ENCODE measurements around the gene KCNQ5.
"Not testable (repeated sequence)": the region's sequence is repeated elsewhere in the genome, so short reads cannot be mapped to it uniquely, and the experiment has no call there.

Gene KCNQ5

GRCh38 chr6:72947534-72947933 lies 325.7 kb downstream of the KCNQ5 start:
- no peak for DNase-seq (ENCODE audit: low read depth in 2 of 2, low spot score in 1 of 2)

GRCh38 chr6:72948153-72948552 lies 326.3 kb downstream of the KCNQ5 start:
- DNase-seq (ENCODE audit: low read depth in 2 of 2, low spot score in 1 of 2) = no peak

- no peak for DNase-seq (ENCODE audit: low read depth in 2 of 2, low spot score in 1 of 2)
These were observed 328.4 kb downstream of the KCNQ5 start for GRCh38 chr6:72950114-72950860.

GRCh38 chr6:72952808-72953630 lies 331.2 kb downstream of the KCNQ5 start:
- no peak for DNase-seq (ENCODE audit: low read depth in 2 of 2, low spot score in 1 of 2)

GRCh38 chr6:72953971-72954381 lies 332.1 kb downstream of the KCNQ5 start:
- no peak for DNase-seq (ENCODE audit: low read depth in 2 of 2, low spot score in 1 of 2)

- no peak for DNase-seq (ENCODE audit: low read depth in 2 of 2, low spot score in 1 of 2)
These were observed 332.9 kb downstream of the KCNQ5 start for GRCh38 chr6:72954716-72955115.

- DNase-seq (ENCODE audit: low read depth in 2 of 2, low spot score in 1 of 2) = no peak
These were observed 333.8 kb downstream of the KCNQ5 start for GRCh38 chr6:72955666-72956065.

- DNase-seq (ENCODE audit: low read depth in 2 of 2, low spot score in 1 of 2) = no peak
These were observed 334.4 kb downstream of the KCNQ5 start for GRCh38 chr6:72956272-72956671.

GRCh38 chr6:72959821-72960220 lies 338.0 kb downstream of the KCNQ5 start:
- DNase-seq (ENCODE audit: low read depth in 2 of 2, low spot score in 1 of 2) = no peak

GRCh38 chr6:72963946-72964345 lies 342.1 kb downstream of the KCNQ5 start:
- no peak for DNase-seq (ENCODE audit: low read depth in 2 of 2, low spot score in 1 of 2)

GRCh38 chr6:72966628-72967280 lies 344.9 kb downstream of the KCNQ5 start:
- DNase-seq (ENCODE audit: low read depth in 2 of 2, low spot score in 1 of 2) = no peak

- no peak for DNase-seq (ENCODE audit: low read depth in 2 of 2, low spot score in 1 of 2)
These were observed 345.5 kb downstream of the KCNQ5 start for GRCh38 chr6:72967329-72967728.

- DNase-seq (ENCODE audit: low read depth in 2 of 2, low spot score in 1 of 2) = no peak
These were observed 346.8 kb downstream of the KCNQ5 start for GRCh38 chr6:72968704-72969103.

- no peak for DNase-seq (ENCODE audit: low read depth in 2 of 2, low spot score in 1 of 2)
These were observed 347.8 kb downstream of the KCNQ5 start for GRCh38 chr6:72969666-72970065.

GRCh38 chr6:72972579-72972978 lies 350.7 kb downstream of the KCNQ5 start:
- no peak for DNase-seq (ENCODE audit: low read depth in 2 of 2, low spot score in 1 of 2)

GRCh38 chr6:72974276-72974675 lies 352.4 kb downstream of the KCNQ5 start:
- no peak for DNase-seq (ENCODE audit: low read depth in 2 of 2, low spot score in 1 of 2)

- DNase-seq (ENCODE audit: low read depth in 2 of 2, low spot score in 1 of 2) = no peak
These were observed 353.5 kb downstream of the KCNQ5 start for GRCh38 chr6:72975352-72975752.

- no peak for DNase-seq (ENCODE audit: low read depth in 2 of 2, low spot score in 1 of 2)
These were observed 354.6 kb downstream of the KCNQ5 start for GRCh38 chr6:72976484-72976883.

GRCh38 chr6:72977114-72977513 lies 355.2 kb downstream of the KCNQ5 start:
- DNase-seq (ENCODE audit: low read depth in 2 of 2, low spot score in 1 of 2) = no peak

- DNase-seq (ENCODE audit: low read depth in 2 of 2, low spot score in 1 of 2) = not testable (repeated sequence)
These were observed 356.9 kb downstream of the KCNQ5 start for GRCh38 chr6:72978808-72979207.

- not testable (repeated sequence) for DNase-seq (ENCODE audit: low read depth in 2 of 2, low spot score in 1 of 2)
These were observed 362.4 kb downstream of the KCNQ5 start for GRCh38 chr6:72984189-72984831.
